GM21619 (cell line): ENCODE measurements around the gene ANO2.
"Not testable (repeated sequence)": the region's sequence is repeated elsewhere in the genome, so short reads cannot be mapped to it uniquely, and the experiment has no call there.

Source experiments
- ATAC-seq: cut with Tn5 transposase; IDR thresholded peaks from one replicate; pipeline ENCODE4 v1.9.1; 2021; ENCODE audit not compliant: unreplicated experiment

ANO2 gene

DNA sequence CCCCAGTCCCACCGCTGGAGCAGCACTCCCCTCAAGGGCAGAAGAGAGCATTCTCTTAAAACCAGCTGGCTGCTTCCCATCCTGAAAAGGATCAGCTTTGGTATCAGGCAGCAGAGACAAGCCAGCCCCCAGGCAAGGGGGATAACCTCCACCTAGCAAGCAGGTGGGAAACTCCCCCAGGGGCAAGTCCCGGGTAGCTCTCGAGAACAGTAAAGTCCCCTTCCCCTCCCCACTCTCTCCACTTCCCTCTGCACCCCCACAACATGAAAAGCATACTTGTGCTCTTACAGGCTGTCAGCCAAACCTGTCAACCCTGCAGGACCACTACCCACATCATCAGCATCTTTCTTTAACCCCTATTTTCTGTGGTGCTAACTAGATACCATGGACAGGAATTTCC is 259.1 kb downstream of the ANO2 start:
- no peak for ATAC-seq

DNA sequence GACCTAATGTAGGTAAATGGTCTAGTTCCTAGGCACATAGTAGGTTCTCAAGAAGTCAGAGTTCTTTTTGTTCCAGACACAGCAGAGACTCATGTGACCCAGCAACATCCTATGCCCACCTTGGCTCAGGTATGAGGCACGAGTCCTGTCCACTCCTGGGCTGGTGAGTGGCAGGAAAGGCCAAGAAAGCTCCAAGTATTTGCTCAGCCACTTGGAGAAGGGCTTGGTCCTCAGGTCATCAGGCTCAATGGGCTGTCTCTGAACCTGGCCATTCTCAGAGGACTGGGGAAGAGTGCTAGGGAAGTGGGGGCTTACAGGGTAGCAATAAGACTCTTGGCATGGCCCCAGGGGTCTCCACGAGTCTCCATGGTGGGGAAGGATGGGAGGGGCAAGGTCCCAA is 260.1 kb downstream of the ANO2 start:
- no peak for ATAC-seq

DNA sequence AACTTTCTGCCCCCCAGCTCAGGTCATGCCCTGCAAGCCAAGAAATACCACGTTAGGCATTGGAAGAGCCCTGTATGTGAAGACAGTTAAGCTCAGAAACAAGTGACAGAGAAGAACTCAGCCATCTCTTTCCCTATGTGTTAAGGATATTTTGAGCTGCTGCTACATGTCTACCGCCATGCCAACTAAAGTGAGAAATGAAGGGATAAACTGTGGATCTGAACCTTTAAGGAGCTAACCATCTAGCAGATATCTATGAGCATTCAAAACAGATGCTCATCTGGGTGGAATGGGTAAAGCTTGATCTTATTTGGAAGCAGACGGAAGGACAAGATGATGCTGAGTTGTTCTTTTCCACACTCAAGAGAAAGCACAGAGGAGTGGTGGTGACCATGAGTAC is 262.5 kb downstream of the ANO2 start:
- ATAC-seq: no peak

DNA sequence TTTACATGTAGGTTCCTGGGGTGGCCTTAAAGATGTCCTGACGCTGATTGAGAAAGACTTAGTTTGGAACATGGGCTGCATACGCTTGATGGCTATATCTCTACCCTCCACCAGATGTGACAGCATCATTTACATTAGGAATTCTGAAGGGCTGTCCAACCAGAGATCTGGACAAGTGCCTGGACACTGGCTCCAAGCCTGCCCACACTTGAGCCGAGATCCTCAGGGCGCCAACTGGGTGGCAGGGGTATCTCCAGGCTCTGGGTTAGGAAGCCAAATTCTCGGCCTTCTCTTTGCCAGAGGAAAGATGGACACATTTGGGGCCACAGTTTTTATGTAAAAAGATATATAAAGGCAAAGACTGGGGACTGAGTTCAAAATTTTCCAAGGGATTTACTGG is 266.9 kb downstream of the ANO2 start:
- ATAC-seq: no peak

DNA sequence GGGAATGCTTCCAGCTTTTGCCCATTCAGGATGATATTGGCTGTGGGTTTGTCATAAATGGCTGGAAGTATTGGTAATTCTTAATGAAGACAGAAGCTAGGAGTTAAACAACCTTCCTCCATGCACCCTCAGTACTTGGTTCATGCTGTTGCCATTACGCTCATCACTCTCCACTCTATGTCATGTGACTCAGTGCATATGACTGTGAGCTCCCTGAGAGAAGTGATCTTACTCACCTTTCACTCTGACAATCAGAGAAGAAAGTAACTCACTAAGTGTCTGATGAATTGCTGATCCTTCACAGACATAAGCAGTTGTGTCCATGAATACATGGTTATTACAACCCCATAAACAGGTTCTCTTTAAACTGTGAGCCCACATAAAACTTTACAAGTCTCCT is 275.4 kb downstream of the ANO2 start:
- ATAC-seq: not testable (repeated sequence)

DNA sequence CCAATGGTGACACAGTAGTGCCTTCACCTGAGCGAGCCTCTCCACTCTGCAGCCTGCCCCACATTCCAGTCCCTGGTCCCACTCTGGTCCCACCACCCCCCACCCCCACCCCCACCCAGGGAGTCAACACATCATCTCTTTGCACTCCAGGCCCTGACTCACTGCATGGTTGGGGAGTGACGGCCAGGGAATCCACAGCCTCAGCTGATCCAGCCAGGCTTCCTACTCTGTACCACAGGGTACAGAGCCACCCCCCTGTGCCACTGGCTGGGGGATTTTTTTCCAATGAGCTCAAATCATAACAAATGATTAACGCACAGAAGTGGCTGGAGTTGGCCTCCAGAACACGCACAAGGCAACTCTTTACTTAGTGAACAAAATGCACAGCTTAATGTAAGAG is 279.4 kb downstream of the ANO2 start:
- no peak for ATAC-seq

DNA sequence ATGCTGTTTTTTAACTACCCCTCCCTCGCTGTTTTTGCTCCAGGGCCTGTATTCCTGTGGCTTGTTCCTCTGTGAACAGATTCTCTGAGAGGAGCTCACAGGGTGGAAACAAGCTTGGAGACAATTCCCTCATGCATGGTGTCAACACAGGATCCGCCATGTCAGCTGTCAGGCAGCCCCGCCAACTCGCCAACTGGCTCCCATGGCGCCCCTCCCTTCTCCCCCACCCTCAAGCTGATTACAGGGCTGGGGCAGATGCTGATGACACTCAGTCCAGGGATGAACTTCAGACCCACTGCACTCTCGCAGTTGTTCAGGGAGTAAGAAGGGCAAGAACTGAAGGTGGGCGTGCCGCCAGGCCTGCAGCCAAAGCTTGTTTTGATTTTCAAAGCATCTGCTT is 283.2 kb downstream of the ANO2 start:
- ATAC-seq: no peak

DNA sequence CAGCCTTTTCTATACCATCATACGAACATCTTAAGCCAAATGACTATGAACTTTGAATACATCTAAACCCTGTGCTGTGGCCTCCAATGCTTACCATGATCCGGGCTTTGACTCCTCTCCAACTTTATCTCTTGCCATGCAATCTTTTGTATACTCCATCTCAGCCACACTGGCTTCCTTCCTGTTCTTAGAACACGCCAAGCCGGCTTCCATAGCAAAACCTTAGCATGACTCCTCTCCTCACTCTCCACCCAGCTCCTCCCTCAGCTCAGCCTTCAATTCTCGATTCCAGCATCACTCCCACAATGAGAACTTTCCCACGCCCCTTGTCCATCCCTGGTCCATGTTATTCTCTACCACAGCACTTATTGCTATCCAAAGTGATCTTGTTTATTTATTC is 284.8 kb downstream of the ANO2 start:
- ATAC-seq: no peak

DNA sequence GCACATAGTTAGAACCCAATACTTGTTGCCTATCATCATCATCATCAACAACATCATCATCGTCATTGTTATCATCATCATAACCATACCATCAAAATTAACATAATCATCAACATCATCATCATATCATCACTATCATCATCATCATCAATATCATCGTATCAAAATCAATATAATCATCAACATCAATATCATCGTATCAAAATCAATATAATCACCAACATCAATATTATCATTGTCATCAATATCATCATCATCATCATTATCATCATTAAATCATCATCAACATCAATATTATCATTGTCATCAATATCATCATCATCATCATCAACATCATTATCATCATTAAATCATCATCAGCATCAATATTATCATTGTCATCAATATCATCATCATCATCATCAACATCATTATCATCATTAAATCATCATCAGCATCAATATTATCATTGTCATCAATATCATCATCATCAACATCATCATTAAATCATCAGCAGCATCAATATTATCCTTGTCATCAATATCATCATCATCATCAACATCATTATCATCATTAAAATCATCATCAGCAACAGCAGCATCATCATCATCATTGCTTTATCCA is 286.6 kb downstream of the ANO2 start:
- not testable (repeated sequence) for ATAC-seq

DNA sequence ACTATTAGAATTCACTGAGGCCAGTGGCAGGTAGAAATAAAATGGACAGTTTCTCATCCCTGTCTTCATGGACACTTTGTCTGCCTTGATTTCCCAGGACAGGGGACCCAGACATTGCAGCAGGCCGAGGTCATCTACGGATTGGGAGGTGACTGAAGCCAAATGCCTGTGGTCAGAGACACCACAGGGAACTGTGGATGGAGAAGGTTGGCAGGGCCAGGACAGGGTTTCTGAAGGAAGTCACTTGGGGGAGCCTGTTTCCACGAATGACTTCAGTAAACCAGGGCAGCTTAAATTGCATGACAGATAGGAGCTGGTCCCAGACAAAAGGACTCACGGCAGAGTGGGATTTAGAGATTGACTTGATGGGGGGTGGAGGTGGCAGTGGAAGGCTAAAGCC is 288.2 kb downstream of the ANO2 start:
- no peak for ATAC-seq

DNA sequence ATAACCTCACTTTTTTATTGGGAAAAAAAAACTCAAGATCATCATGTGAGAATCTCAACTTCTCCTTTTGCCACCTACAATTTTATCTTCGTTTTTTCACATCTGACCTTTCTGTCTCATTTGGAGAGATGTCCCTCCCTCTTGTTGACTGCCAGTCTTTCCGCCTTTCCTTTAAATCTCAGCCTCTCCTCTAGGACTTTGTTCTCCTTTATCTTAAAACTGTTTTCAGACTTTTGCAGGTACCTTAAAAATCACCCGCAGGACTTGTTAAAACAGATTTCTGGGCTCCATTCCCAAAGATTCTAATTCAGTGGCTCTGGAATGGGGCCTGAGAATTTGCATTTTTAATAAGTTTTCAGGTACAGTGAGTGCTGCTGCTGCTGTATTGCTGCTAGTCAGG is 289.9 kb downstream of the ANO2 start:
- no peak for ATAC-seq

DNA sequence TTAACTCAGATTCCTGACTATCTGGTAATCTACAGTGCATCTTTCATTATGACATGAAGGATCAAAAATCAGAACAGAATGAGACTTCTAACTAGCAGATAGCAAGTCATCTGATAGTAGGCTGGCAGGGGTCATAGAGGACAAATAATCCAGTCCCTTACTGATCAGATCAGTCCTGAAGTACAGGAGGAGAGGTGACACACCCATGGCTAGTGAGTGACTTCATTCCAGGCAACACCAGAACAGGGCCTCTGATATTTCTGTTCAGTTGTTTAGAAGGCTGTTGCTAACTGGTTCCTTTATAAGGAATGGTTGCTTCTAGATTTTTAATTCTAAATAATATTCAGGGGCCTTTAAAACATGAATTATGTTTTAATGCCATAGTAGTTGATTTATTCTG is 291.0 kb downstream of the ANO2 start:
- ATAC-seq: no peak

DNA sequence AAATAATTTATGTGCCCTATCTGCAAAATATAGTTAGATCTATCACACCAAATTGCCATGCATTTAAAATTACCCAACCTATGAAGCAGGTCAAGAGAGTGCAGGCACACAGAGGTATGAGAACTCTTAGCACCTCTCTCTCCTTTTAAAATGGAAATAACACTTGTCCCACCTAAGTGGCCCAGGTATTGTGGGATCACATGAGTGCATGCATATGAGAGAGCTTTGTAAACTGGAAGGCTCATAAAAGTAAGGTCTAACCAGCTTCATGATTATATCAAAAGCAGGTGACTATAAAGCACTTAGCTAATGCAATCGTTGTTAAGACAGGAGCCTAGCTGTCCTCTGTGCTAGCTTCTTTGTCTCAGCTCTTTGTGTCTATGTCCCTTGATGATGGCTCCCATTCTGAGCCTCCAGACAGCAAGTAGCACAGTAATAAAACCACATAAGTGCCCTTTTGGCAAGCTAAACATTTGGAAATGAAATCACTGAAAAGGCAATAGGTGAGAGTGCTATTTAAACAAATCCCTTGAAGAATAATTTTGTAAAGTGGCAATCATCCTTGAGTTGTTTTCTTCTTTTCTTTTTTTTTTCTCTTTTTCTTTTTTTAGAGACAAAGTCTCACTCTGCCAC is 294.1 kb downstream of the ANO2 start:
- no peak for ATAC-seq

DNA sequence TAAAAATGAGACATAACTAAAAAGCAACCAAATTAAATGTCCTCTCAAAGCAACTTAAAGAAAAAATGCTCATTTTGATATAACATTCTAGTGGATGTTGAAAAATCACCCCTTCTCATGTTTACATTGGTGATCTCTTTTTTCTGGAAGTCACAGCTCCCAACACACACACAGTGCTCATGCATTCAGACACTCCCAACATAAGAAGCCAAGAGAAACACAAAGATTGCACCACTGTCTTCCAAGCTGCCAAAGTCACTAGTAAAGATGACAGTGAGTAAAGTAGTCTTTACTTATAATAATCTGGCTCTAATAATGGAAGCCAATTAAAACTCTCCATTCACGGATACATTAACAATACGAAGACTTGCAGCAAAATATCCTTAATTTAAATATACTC is 294.8 kb downstream of the ANO2 start:
- ATAC-seq: no peak

DNA sequence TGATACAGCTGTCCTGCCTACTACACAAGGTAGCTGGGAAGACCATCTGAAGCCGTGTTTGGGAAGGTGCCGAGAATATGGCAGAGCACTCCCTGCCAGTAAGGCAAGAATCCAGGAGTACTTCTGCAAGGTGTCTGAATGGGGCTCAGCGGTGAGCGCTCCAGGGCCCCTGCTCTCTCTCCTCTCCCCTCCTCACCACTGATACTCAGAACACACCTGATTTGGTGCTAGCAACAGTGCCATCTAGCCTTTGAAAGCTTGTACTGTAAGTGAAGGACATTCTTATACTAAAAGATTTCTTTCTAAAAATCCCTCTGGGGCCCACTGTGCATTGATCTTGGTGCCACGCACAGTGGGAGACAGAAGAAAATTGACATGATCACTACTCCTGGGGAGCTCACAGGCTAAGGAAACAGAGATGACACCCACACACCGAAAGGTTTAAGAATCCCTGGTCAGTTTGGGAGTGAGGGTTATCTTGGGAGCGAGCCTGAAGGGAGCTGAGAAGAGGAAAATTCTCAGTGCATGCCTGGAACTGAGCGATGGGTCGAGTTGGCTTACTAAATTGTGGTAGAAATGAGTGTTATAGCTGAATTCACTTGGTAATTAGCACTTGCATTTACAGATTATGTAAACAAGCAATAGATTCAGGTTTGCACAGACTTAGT is 296.2 kb downstream of the ANO2 start:
- no peak for ATAC-seq

DNA sequence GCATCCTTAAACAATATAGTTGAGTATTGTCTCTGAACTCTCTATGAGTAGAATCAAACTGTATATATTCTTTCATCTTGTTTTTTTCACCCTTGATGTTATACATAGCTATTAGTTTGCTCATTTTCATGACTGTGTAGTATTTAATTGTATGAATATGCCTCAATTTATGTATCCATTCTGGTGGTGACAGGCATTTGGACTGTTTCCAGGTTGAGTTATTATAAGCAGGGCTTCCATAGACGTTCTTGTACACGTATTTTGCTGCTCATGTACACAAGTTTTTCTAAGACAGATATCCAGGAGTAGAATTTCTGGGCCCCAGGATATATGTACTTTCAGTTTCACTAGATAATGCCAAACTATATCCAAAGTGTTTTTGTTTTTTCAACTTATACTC is 301.8 kb downstream of the ANO2 start:
- no peak for ATAC-seq

DNA sequence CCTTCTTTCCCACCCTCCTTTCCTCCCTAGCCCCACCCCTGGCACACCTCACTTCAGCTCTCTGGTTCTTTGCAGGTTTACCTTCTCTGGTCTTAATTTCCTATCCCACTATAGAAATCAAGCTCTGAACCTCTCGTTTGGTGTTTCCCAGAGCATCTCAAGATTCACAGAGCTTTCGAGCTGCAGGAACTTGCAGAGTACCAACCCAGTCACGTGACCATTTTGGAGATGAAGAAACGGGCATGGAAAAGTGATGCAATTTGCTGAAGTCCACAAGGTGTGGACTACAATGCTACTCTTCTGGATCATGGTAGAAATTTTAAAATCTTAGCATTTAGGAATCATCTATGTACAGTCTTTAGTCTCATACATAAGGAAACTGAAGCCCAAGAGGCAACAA is 307.4 kb downstream of the ANO2 start:
- ATAC-seq: no peak

DNA sequence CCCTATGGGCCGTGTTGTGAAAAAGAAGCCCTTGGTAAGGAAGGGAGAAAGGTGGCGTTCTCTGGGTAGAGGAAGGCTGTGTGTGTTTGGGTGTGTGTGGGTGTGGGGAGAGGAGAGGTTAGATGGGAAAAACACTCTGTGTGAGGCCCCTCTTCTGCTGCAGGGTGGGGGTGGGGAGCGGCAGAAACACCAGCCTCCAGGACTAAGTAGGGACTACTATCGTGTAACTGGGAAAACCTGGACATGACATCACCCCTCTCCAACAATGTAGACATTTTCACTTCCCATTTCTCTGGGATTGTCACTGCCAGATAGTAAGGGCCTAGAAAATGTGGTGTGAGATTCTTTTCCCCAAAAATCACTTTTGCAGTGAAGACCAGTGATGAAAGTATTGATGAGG is 308.2 kb downstream of the ANO2 start:
- ATAC-seq: no peak

DNA sequence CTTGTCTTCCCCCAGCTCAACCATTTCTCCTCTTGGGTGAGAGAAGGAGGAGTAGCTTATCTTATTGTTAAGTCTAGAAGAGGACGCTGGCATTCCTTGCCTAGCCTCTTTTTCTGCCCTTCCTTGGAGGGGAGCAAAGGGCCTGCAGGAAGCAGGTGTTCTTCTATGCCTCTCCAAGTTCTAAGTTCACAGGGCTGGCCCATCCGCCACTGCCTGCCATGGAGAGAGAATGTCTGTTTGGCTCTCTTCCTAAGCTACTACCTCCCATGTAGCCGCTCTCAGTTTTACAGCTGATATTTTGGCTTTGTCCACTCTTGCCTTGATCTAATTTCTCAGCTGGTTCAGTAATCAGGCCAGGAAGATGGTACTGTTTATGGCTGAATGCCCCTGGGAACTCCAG is 312.0 kb downstream of the ANO2 start:
- no peak for ATAC-seq

DNA sequence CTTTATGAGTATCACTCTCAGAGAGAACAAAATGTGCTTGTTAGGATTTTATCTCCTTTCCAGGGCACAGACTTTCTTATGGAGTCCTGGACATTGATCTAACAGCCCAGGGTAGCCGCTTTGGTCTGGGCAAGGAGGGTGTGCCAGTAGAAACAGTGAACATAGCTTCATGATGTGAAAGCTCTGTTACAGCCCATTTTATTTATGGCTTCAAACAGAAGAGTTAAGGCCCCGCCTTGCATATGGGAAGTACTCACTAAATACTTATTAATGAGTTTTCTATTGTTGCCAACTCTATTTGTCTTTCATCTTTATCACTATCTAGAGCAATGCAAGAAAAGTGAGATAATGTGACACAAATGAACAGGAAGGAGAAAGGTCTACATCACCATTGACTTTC is 312.6 kb downstream of the ANO2 start:
- ATAC-seq: no peak

DNA sequence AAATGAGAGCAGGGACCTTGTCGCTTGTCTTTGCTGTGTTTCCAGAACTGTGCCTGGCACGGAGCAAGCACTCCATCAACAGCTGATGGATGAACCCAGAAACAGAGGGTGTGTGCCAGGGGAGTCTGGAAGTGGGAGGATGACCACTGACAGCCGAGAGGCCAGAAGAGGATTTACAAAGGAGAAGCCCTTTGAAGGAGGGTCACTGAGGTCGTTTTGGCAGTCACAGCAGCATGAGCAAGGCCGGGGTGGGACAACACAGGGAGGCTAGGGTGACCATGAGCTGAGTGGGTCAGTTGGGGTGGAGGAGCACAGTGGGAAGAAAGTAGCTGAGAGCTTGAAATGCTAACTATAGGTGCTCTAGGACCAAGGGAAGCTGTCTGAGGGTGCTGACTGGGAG is 313.6 kb downstream of the ANO2 start:
- no peak for ATAC-seq

DNA sequence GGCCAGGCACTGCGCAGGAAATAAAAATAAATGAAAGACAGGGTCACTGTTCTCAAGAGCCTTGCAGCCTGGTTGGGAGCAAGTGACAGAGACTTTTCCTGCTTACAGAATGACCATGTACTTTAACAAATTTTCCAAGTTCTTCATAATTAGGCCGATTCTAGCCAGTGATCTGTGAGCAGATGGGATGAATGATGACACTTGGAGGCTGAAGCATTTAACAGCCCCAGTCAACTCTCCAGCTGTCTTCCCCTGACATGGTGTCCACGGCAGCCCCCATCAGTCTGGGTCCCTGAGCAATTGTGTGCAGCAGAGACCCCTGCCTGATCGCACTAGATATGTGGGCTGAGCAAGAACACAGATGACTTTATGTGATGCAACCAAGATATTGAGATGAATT is 314.3 kb downstream of the ANO2 start:
- ATAC-seq: no peak

DNA sequence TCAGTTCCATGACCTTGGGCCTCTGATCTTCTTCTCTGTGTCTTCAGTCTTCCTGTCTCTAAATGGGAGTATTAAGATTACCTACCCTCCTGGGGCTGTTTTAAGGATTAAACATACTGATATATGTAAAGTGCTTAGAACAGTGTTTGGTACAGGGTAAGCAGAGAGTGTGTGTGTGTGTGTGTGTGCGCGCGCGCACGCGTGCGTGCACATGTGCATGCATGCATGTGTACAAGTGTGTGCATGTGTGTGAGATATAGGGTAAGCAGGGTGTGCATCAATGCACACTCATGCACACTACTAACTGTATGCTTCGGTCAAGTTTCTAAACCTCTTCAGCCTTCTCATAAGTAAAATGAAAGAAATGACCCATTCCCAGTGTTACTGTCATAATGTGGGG is 316.6 kb downstream of the ANO2 start:
- no peak for ATAC-seq
